HepG2 (cell line): ENCODE data around the gene TJP1. TPM values are rescaled to one million over a fixed set of nuclear protein-coding genes. Genes with fewer than 3 reads are reported as not detected.
"Not testable (repeated sequence)": the region's sequence is repeated elsewhere in the genome, so short reads cannot be mapped to it uniquely, and the experiment has no call there.

Source experiments
- ATAC-seq: fragments of 200-7000 bp; cut with Tn5 transposase; 3 replicates; pipeline ENCODE4 v1.9.1; 2020; ENCODE audit warnings: mild to moderate bottlenecking, moderate library complexity
- BruUV-seq: library from RNA; stranded (reverse); fragments of 400-500 nt; replicated peaks from 2 replicates; lab custom pipeline; 2021; lab: Mats Ljungman, UMichigan
- CTCF ChIA-PET: fragments of 300-600 bp; formaldehyde crosslinking; extraction: SDS; loops from one replicate; lab custom pipeline; 2021; ENCODE audit warnings: low total read pairs, inconsistent platforms, low intra/inter-chr PET ratio; lab: Yijun Ruan, JAX
- POLR2A ChIA-PET: fragments of 350-600 bp; sonication (Branson Sonifier 250); formaldehyde crosslinking; loops from one replicate; lab custom pipeline; 2020; ENCODE audit warnings: antibody characterized with exemption, inconsistent platforms; lab: Yijun Ruan, JAX
- DNase-seq: peaks from one replicate; pipeline ENCODE4 v3.0.0-alpha.2; 2015; ENCODE audit warnings: low spot score
- FAIRE-seq: peaks from 3 replicates; lab custom pipeline; 2011; peaks lifted over from hg19 to GRCh38; lab: Jason Lieb, UNC
- H2AFZ ChIP-seq: one replicate; pipeline ENCODE4 v1.6.1; 2011; ENCODE audit warnings: low read length, inconsistent platforms
- H3K27ac ChIP-seq: fragments of 300-600 bp; 3 replicates; pipeline ENCODE4 v1.8.0; 2011; ENCODE audit warnings: mixed run types, mild to moderate bottlenecking, mixed read lengths, low read length, inconsistent platforms; ENCODE audit not compliant: insufficient read depth; ENCODE audit errors: extremely low read length
- H3K27me3 ChIP-seq, 2 experiments: fragments of 200-600 bp in 1 of 2; 2 replicates in 1 of 2; 3 replicates in 1 of 2; pipeline versions ENCODE4 v1.6.0 to v1.8.0; 2011; ENCODE audit warnings: low read length in 2 of 2, mild to moderate bottlenecking in 2 of 2, moderate library complexity in 2 of 2, inconsistent platforms in 1 of 2; ENCODE audit not compliant: insufficient read depth in 2 of 2, control insufficient read depth in 1 of 2
- H3K36me3 ChIP-seq, 2 experiments: fragments of 200-600 bp in 1 of 2; replicated peaks in 1 of 2; 2 replicates in 1 of 2; 3 replicates in 1 of 2; pipeline versions ENCODE4 v1.5.1 to v1.8.0; 2011; ENCODE audit warnings: low read length in 2 of 2, inconsistent platforms in 1 of 2; ENCODE audit not compliant: insufficient read depth in 2 of 2, control insufficient read depth in 1 of 2
- H3K4me1 ChIP-seq: 2 replicates; pipeline ENCODE4 v1.5.1; 2012; ENCODE audit warnings: low read length, inconsistent platforms; ENCODE audit not compliant: insufficient read depth
- H3K4me2 ChIP-seq: 2 replicates; pipeline ENCODE4 v1.6.0; 2011; ENCODE audit warnings: low read depth, low read length, inconsistent platforms
- H3K4me3 ChIP-seq, 3 experiments: fragments of 200-600 bp in 1 of 3; sonication (generic), shearing (Covaris generic) in 1 of 3; replicated peaks in 1 of 3; 2 replicates each; pipeline ENCODE4 v1.5.1; 2011 to 2016; ENCODE audit warnings: low read length in 3 of 3, inconsistent platforms in 2 of 3, low read depth in 2 of 3, mild to moderate bottlenecking in 2 of 3, control low read depth in 1 of 3, mixed read lengths in 1 of 3; ENCODE audit not compliant: insufficient read depth in 1 of 3
- H3K79me2 ChIP-seq: one replicate; pipeline ENCODE4 v1.6.1; 2011; ENCODE audit warnings: low read length, inconsistent platforms; ENCODE audit not compliant: insufficient read depth
- H3K9ac ChIP-seq: 2 replicates; pipeline ENCODE4 v1.6.0; 2011; ENCODE audit warnings: mild to moderate bottlenecking, low read depth, low read length, inconsistent platforms; ENCODE audit not compliant: insufficient read depth
- H3K9me3 ChIP-seq: 2 replicates; pipeline ENCODE4 v1.5.1; 2012; ENCODE audit warnings: mild to moderate bottlenecking, low read length
- H4K20me1 ChIP-seq: 2 replicates; pipeline ENCODE4 v1.6.0; 2011; ENCODE audit warnings: inconsistent platforms, mild to moderate bottlenecking, low read length, moderate library complexity; ENCODE audit not compliant: insufficient read depth
- AFF4 ChIP-seq: sonication (generic); formaldehyde crosslinking; IDR thresholded peaks from 2 replicates; pipeline ENCODE4 v1.4.0; 2020; ENCODE audit warnings: missing genetic modification reagents
- CREB1 ChIP-seq, 2 experiments: fragments of 450-650 bp in 1 of 2; IDR thresholded peaks; 2 replicates each; pipeline ENCODE4 v1.6.1; 2016 to 2017; ENCODE audit warnings: control low read depth in 1 of 2, mild to moderate bottlenecking in 1 of 2, missing compliant biosample characterization in 1 of 2, missing genetic modification characterization in 1 of 2
- GABPA ChIP-seq, 2 experiments: IDR thresholded peaks; 2 replicates each; pipeline ENCODE4 v1.6.1; 2011 to 2016; ENCODE audit warnings: low read depth in 2 of 2, low read length in 1 of 2, missing biosample characterization in 1 of 2, missing genetic modification characterization in 1 of 2
- SKIL ChIP-seq: sonication (generic); formaldehyde crosslinking; IDR thresholded peaks from 2 replicates; pipeline ENCODE4 v1.8.0; 2022; ENCODE audit warnings: missing genetic modification reagents, mild to moderate bottlenecking, moderate library complexity, borderline replicate concordance
- SMC3 ChIP-seq: IDR thresholded peaks from 2 replicates; pipeline ENCODE4 v1.6.1; 2011; ENCODE audit warnings: low read length, improper control_type of control experiment
- TSC22D2 ChIP-seq: sonication (generic); formaldehyde crosslinking; IDR thresholded peaks from 2 replicates; pipeline ENCODE4 v1.5.1; 2020; ENCODE audit warnings: missing genetic modification reagents, mild to moderate bottlenecking, borderline replicate concordance
- ZNF468 ChIP-seq: sonication (generic); formaldehyde crosslinking; IDR thresholded peaks from 2 replicates; pipeline ENCODE4 v1.8.0; 2022; ENCODE audit warnings: mild to moderate bottlenecking, moderate library complexity, missing genetic modification reagents
- WGBS: methylation state at CpG from one replicate; pipeline ENCODE4 v1.1.6; 2017; ENCODE audit warnings: low lambda C conversion rate; 5-methylcytosine and 5-hydroxymethylcytosine counted together
- in situ Hi-C: cut with HindIII; loops from 2 replicates; pipeline ENCODE4 v1.10.0; 2017; ENCODE audit warnings: low pct_unique_long_range_greater_than_20kb; ENCODE audit not compliant: extremely low pct_ligation_motif_present
- intact Hi-C: fragments of 100-400 bp; cut with micrococcal nuclease; formaldehyde crosslinking; loops from one replicate; pipeline ENCODE4 v1.10.0; 2022; ENCODE audit not compliant: unreplicated experiment
- polyA plus RNA-seq, 8 experiments: library from polyadenylated mRNA; depleted of rRNA in 3 of 8; stranded (reverse) in 7 of 8; unstranded in 1 of 8; fragments of >200 nt; fragmentation: Illumina TruSeq in 4 of 8; extraction: Trizol in 4 of 8; gene quantifications; 2 replicates each; pipeline versions ENCODE4 v1.2.1 to v1.2.3, GENCODE V29; 2011 to 2016; ENCODE audit warnings: low read depth in 4 of 8, missing spikeins in 1 of 8, mixed read lengths in 1 of 8; ENCODE audit not compliant: insufficient read depth in 1 of 8
- total RNA-seq, 5 experiments: library from RNA; depleted of rRNA; stranded (reverse); fragments of >200 nt; fragmentation: Illumina TruSeq; extraction: Trizol; gene quantifications; 2 replicates each; pipeline ENCODE4 v1.2.3, GENCODE V29; 2016; ENCODE audit warnings: low read depth in 1 of 5

Gene TJP1
- total and polyA plus RNA-seq, 2 of the 13 experiments (the other 11 are each of a cell fraction or from before 2014, with no cell fraction given), result 25.9 to 27.1 TPM

GRCh38 chr15:29756358-29757267 is 65.7 kb downstream of the TJP1 start (continued):
- TF ChIP-seq CREB1 (IDR thresholded peaks at IDR 0.05) (no peak), CREB1 (CRISPR knock-in tag; IDR thresholded peaks at IDR 0.05) (no peak), TSC22D2 (CRISPR knock-in tag) (no peak)

GRCh38 chr15:29754009-29754408 is 68.3 kb downstream of the TJP1 start:
- H3K4me1 ChIP-seq, H3K27ac ChIP-seq, ATAC-seq, CTCF ChIA-PET, in situ Hi-C loops, H4K20me1 ChIP-seq, H3K79me2 ChIP-seq, POLR2A ChIA-PET, FAIRE-seq, H3K27me3 ChIP-seq, H3K9ac ChIP-seq, DNase-seq, H2AFZ ChIP-seq, H3K4me2 ChIP-seq, BruUV-seq, intact Hi-C loops, H3K9me3 ChIP-seq, H3K4me3 ChIP-seq: not testable (repeated sequence)
- WGBS, result 100% methylated on average over 2 of the region's 2 CpGs
- H3K36me3 ChIP-seq, result peaks cover 0 to 20% of the 10 kb centered on the region in 2 experiments; a peak in 2 of 5 replicates

- 97% methylated on average over 7 of the region's 7 CpGs for WGBS
- no TSS peak for BruUV-seq
- no peak for DNase-seq
- Histone ChIP-seq H3K4me3 (no peak overlapping the region), H3K9me3 (no peaks in the 10 kb centered on the region), H4K20me1 (no peaks in the 10 kb centered on the region), H3K27ac (no peak overlapping the region), H3K4me2 (no peak overlapping the region), H3K79me2 (no peaks in the 10 kb centered on the region), H3K27me3 (no peaks in the 10 kb centered on the region), H3K4me1 (no peaks in the 10 kb centered on the region), H2AFZ (no peak overlapping the region), H3K36me3 (peaks cover 0 to 16% of the 10 kb centered on the region in 2 experiments; a peak in 2 of 5 replicates), H3K9ac (no peak overlapping the region)
- intact Hi-C loops (no loop called here), in situ Hi-C loops (no loop called here)
- ChIA-PET CTCF (no interaction called here), POLR2A (no interaction called here)
- ATAC-seq, result no peak
- FAIRE-seq, result no peak
- TF ChIP-seq SMC3, result no peak
- no peak for TF ChIP-seq SKIL
- no peak for TF ChIP-seq AFF4 (CRISPR knock-in tag)
- TF ChIP-seq ZNF468, result no peak
- no peak for TF ChIP-seq GABPA (IDR thresholded peaks at IDR 0.05; ENCODE audit: low read depth, low read length)
- no peak for TF ChIP-seq GABPA (CRISPR knock-in tag; IDR thresholded peaks at IDR 0.05; ENCODE audit: low read depth)
These were observed 68.8 kb downstream of the TJP1 start for GRCh38 chr15:29753506-29753905.
